Peyer's patch (tissue), 4 donors: ENCODE measurements around the gene AMPD3.
A peak's percentile ranks its signal among the peaks of the same experiment; 100 is the strongest.

Experiments used
- CTCF ChIP-seq, 6 experiments: fragments of 450-650 bp in 4 of 6; fragments of 200-600 bp in 2 of 6; sonication (generic) in 1 of 6; IDR thresholded peaks; one replicate each; pipeline ENCODE4 v1.5.1; 2017 to 2019; ENCODE audit warnings: antibody characterized with exemption in 6 of 6, mild to moderate bottlenecking in 3 of 6, moderate library complexity in 1 of 6
- POLR2A ChIP-seq, 2 donors: fragments of 450-650 bp; IDR thresholded peaks; one replicate each; pipeline ENCODE4 v1.5.1; 2017; ENCODE audit warnings: antibody characterized with exemption in 2 of 2, mild to moderate bottlenecking in 2 of 2, moderate library complexity in 2 of 2

GRCh38 chr11:10540915-10541560 lies 86.0 kb downstream of the AMPD3 start, which contains the start of gene RNF141:
- TF ChIP-seq CTCF (IDR thresholded peaks at IDR 0.05) (peak; percentile 73 to 92 (median 86)), POLR2A (IDR thresholded peaks at IDR 0.05) (peak; percentile 93 to 96)
